NCI-H82 (cell line): ENCODE results near the gene SEPTIN3.

Experiments
- DNase-seq: peaks from one replicate; lab custom pipeline; 2025; lab: John Stamatoyannopoulos, UW

The SEPTIN3 gene

GRCh38 chr22:41975299-41976069, 6.2 kb downstream of the SEPTIN3 start:
- DNase-seq = no peak

- peak; percentile 31 for DNase-seq
These were observed 7.0 kb downstream of the SEPTIN3 start for GRCh38 chr22:41976070-41976901.

GRCh38 chr22:41976961-41977566, 7.8 kb downstream of the SEPTIN3 start:
- DNase-seq = peak; percentile 24

GRCh38 chr22:41978732-41979131, 9.5 kb downstream of the SEPTIN3 start:
- DNase-seq = no peak

- DNase-seq = no peak
These were observed 10.4 kb downstream of the SEPTIN3 start for GRCh38 chr22:41979423-41980250.

GRCh38 chr22:41982865-41983264, 13.6 kb downstream of the SEPTIN3 start:
- no peak for DNase-seq

GRCh38 chr22:41983513-41984405, 14.5 kb downstream of the SEPTIN3 start:
- no peak for DNase-seq

- no peak for DNase-seq
These were observed 18.0 kb downstream of the SEPTIN3 start for GRCh38 chr22:41987276-41987675.

- DNase-seq = no peak
These were observed 20.0 kb downstream of the SEPTIN3 start for GRCh38 chr22:41989246-41989645.

GRCh38 chr22:41991111-41991510, 21.9 kb downstream of the SEPTIN3 start:
- no peak for DNase-seq

- DNase-seq = no peak
These were observed 23.3 kb downstream of the SEPTIN3 start for GRCh38 chr22:41992496-41992895.

- DNase-seq = peak; percentile 4
These were observed 26.0 kb downstream of the SEPTIN3 start for GRCh38 chr22:41995211-41995610.

GRCh38 chr22:41996826-41997225, 27.6 kb downstream of the SEPTIN3 start:
- no peak for DNase-seq

GRCh38 chr22:41998361-41999261, 29.4 kb downstream of the SEPTIN3 start, which contains the start of gene WBP2NL:
Gene WBP2NL, plus strand, starts transcription at chr22:41998788. Its CDS starts 31 bp downstream, at chr22:41998819.
- no peak for DNase-seq

GRCh38 chr22:42000466-42000865, 31.2 kb downstream of the SEPTIN3 start:
- no peak for DNase-seq

- DNase-seq = peak; percentile 82
These were observed 31.9 kb downstream of the SEPTIN3 start for GRCh38 chr22:42001121-42001520.

GRCh38 chr22:42001706-42002105, 32.5 kb downstream of the SEPTIN3 start:
- peak; percentile 45 for DNase-seq

GRCh38 chr22:42007922-42008321, 38.7 kb downstream of the SEPTIN3 start:
- DNase-seq = no peak

- DNase-seq = no peak
These were observed 41.5 kb downstream of the SEPTIN3 start for GRCh38 chr22:42010778-42011177.

- DNase-seq = no peak
These were observed 44.1 kb downstream of the SEPTIN3 start for GRCh38 chr22:42013385-42013784.
